HepG2 (cell line): ENCODE results near the gene FCHO2. TPM values are rescaled to one million over a fixed set of nuclear protein-coding genes. Genes with fewer than 3 reads are reported as not detected.

Experiments
- ATAC-seq: fragments of 200-7000 bp; cut with Tn5 transposase; 3 replicates; pipeline ENCODE4 v1.9.1; 2020; ENCODE audit warnings: mild to moderate bottlenecking, moderate library complexity
- BruUV-seq: library from RNA; stranded (reverse); fragments of 400-500 nt; replicated peaks from 2 replicates; lab custom pipeline; 2021; lab: Mats Ljungman, UMichigan
- CTCF ChIA-PET: fragments of 300-600 bp; formaldehyde crosslinking; extraction: SDS; loops from one replicate; lab custom pipeline; 2021; ENCODE audit warnings: low total read pairs, inconsistent platforms, low intra/inter-chr PET ratio; lab: Yijun Ruan, JAX
- POLR2A ChIA-PET: fragments of 350-600 bp; sonication (Branson Sonifier 250); formaldehyde crosslinking; loops from one replicate; lab custom pipeline; 2020; ENCODE audit warnings: antibody characterized with exemption, inconsistent platforms; lab: Yijun Ruan, JAX
- DNase-seq: peaks from one replicate; pipeline ENCODE4 v3.0.0-alpha.2; 2015; ENCODE audit warnings: low spot score
- FAIRE-seq: peaks from 3 replicates; lab custom pipeline; 2011; peaks lifted over from hg19 to GRCh38; lab: Jason Lieb, UNC
- H2AFZ ChIP-seq: one replicate; pipeline ENCODE4 v1.6.1; 2011; ENCODE audit warnings: low read length, inconsistent platforms
- H3K27ac ChIP-seq: fragments of 300-600 bp; 3 replicates; pipeline ENCODE4 v1.8.0; 2011; ENCODE audit warnings: mixed run types, mild to moderate bottlenecking, mixed read lengths, low read length, inconsistent platforms; ENCODE audit not compliant: insufficient read depth; ENCODE audit errors: extremely low read length
- H3K27me3 ChIP-seq, 2 experiments: fragments of 200-600 bp in 1 of 2; 2 replicates in 1 of 2; 3 replicates in 1 of 2; pipeline versions ENCODE4 v1.6.0 to v1.8.0; 2011; ENCODE audit warnings: low read length in 2 of 2, mild to moderate bottlenecking in 2 of 2, moderate library complexity in 2 of 2, inconsistent platforms in 1 of 2; ENCODE audit not compliant: insufficient read depth in 2 of 2, control insufficient read depth in 1 of 2
- H3K36me3 ChIP-seq, 2 experiments: fragments of 200-600 bp in 1 of 2; replicated peaks in 1 of 2; 2 replicates in 1 of 2; 3 replicates in 1 of 2; pipeline versions ENCODE4 v1.5.1 to v1.8.0; 2011; ENCODE audit warnings: low read length in 2 of 2, inconsistent platforms in 1 of 2; ENCODE audit not compliant: insufficient read depth in 2 of 2, control insufficient read depth in 1 of 2
- H3K4me1 ChIP-seq: 2 replicates; pipeline ENCODE4 v1.5.1; 2012; ENCODE audit warnings: low read length, inconsistent platforms; ENCODE audit not compliant: insufficient read depth
- H3K4me2 ChIP-seq: 2 replicates; pipeline ENCODE4 v1.6.0; 2011; ENCODE audit warnings: low read depth, low read length, inconsistent platforms
- H3K4me3 ChIP-seq, 3 experiments: fragments of 200-600 bp in 1 of 3; sonication (generic), shearing (Covaris generic) in 1 of 3; replicated peaks in 1 of 3; 2 replicates each; pipeline ENCODE4 v1.5.1; 2011 to 2016; ENCODE audit warnings: low read length in 3 of 3, inconsistent platforms in 2 of 3, low read depth in 2 of 3, mild to moderate bottlenecking in 2 of 3, control low read depth in 1 of 3, mixed read lengths in 1 of 3; ENCODE audit not compliant: insufficient read depth in 1 of 3
- H3K79me2 ChIP-seq: one replicate; pipeline ENCODE4 v1.6.1; 2011; ENCODE audit warnings: low read length, inconsistent platforms; ENCODE audit not compliant: insufficient read depth
- H3K9ac ChIP-seq: 2 replicates; pipeline ENCODE4 v1.6.0; 2011; ENCODE audit warnings: mild to moderate bottlenecking, low read depth, low read length, inconsistent platforms; ENCODE audit not compliant: insufficient read depth
- H3K9me3 ChIP-seq: 2 replicates; pipeline ENCODE4 v1.5.1; 2012; ENCODE audit warnings: mild to moderate bottlenecking, low read length
- H4K20me1 ChIP-seq: 2 replicates; pipeline ENCODE4 v1.6.0; 2011; ENCODE audit warnings: inconsistent platforms, mild to moderate bottlenecking, low read length, moderate library complexity; ENCODE audit not compliant: insufficient read depth
- FOXP1 ChIP-seq, 2 experiments: fragments of 450-650 bp in 1 of 2; IDR thresholded peaks; 2 replicates each; pipeline ENCODE4 v1.6.1; 2017 to 2018; ENCODE audit warnings: antibody characterized with exemption in 1 of 2
- HINFP ChIP-seq: sonication (generic); formaldehyde crosslinking; IDR thresholded peaks from 2 replicates; pipeline ENCODE4 v1.4.0; 2020; ENCODE audit warnings: low read depth, mild to moderate bottlenecking, missing genetic modification reagents
- MED8 ChIP-seq: sonication (generic); formaldehyde crosslinking; IDR thresholded peaks from 2 replicates; pipeline ENCODE4 v1.8.1; 2023; ENCODE audit warnings: mild to moderate bottlenecking, missing genetic modification reagents; ENCODE audit not compliant: insufficient replicate concordance
- MEIS1 ChIP-seq: sonication (generic); formaldehyde crosslinking; IDR thresholded peaks from 2 replicates; pipeline ENCODE4 v1.9.0; 2021; ENCODE audit warnings: mild to moderate bottlenecking, missing genetic modification reagents, moderate library complexity, borderline replicate concordance
- RELA ChIP-seq: sonication (generic); formaldehyde crosslinking; IDR thresholded peaks from 2 replicates; pipeline ENCODE4 v1.4.0; 2020; ENCODE audit warnings: missing genetic modification reagents
- ZFP36L1 ChIP-seq: sonication (generic); formaldehyde crosslinking; IDR thresholded peaks from 2 replicates; pipeline ENCODE4 v1.8.0; 2022; ENCODE audit warnings: mild to moderate bottlenecking, missing genetic modification reagents, moderate library complexity
- ZNF574 ChIP-seq: sonication (generic); formaldehyde crosslinking; IDR thresholded peaks from 2 replicates; pipeline ENCODE4 v1.4.0; 2020; ENCODE audit warnings: missing genetic modification reagents
- ZNF737 ChIP-seq: sonication (generic); formaldehyde crosslinking; IDR thresholded peaks from 2 replicates; pipeline ENCODE4 v1.5.0; 2020; ENCODE audit warnings: missing genetic modification reagents, mild to moderate bottlenecking, borderline replicate concordance
- ZNF776 ChIP-seq: sonication (generic); formaldehyde crosslinking; IDR thresholded peaks from 2 replicates; pipeline ENCODE4 v1.4.0; 2020; ENCODE audit warnings: mild to moderate bottlenecking, missing genetic modification reagents
- ZSCAN22 ChIP-seq: sonication (generic); formaldehyde crosslinking; IDR thresholded peaks from 2 replicates; pipeline ENCODE4 v1.4.0; 2020; ENCODE audit warnings: mild to moderate bottlenecking, missing genetic modification reagents
- ZZZ3 ChIP-seq: sonication (generic); formaldehyde crosslinking; IDR thresholded peaks from 2 replicates; pipeline ENCODE4 v1.4.0; 2020; ENCODE audit warnings: missing genetic modification reagents, mild to moderate bottlenecking, borderline replicate concordance
- whole genome bisulfite sequencing: methylation state at CpG from one replicate; pipeline ENCODE4 v1.1.6; 2017; ENCODE audit warnings: low lambda C conversion rate; 5-methylcytosine and 5-hydroxymethylcytosine counted together
- in situ Hi-C: cut with HindIII; loops from 2 replicates; pipeline ENCODE4 v1.10.0; 2017; ENCODE audit warnings: low pct_unique_long_range_greater_than_20kb; ENCODE audit not compliant: extremely low pct_ligation_motif_present
- intact Hi-C: fragments of 100-400 bp; cut with micrococcal nuclease; formaldehyde crosslinking; loops from one replicate; pipeline ENCODE4 v1.10.0; 2022; ENCODE audit not compliant: unreplicated experiment
- polyA plus RNA-seq, 8 experiments: library from polyadenylated mRNA; depleted of rRNA in 3 of 8; stranded (reverse) in 7 of 8; unstranded in 1 of 8; fragments of >200 nt; fragmentation: Illumina TruSeq in 4 of 8; extraction: Trizol in 4 of 8; gene quantifications; 2 replicates each; pipeline versions ENCODE4 v1.2.1 to v1.2.3, GENCODE V29; 2011 to 2016; ENCODE audit warnings: low read depth in 4 of 8, missing spikeins in 1 of 8, mixed read lengths in 1 of 8; ENCODE audit not compliant: insufficient read depth in 1 of 8
- total RNA-seq, 5 experiments: library from RNA; depleted of rRNA; stranded (reverse); fragments of >200 nt; fragmentation: Illumina TruSeq; extraction: Trizol; gene quantifications; 2 replicates each; pipeline ENCODE4 v1.2.3, GENCODE V29; 2016; ENCODE audit warnings: low read depth in 1 of 5

FCHO2 gene
- total and polyA plus RNA-seq, 2 of the 13 experiments (the other 11 are each of a cell fraction or from before 2014, with no cell fraction given): 11.6 to 17.3 TPM

- intact Hi-C loops (no loop called here), in situ Hi-C loops (no loop called here)
- Histone ChIP-seq H3K4me3 (no peak overlapping the region), H3K27ac (no peak overlapping the region), H2AFZ (no peak overlapping the region), H3K79me2 (no peaks in the 10 kb centered on the region), H3K9ac (no peak overlapping the region), H3K9me3 (no peaks in the 10 kb centered on the region), H3K4me1 (no peaks in the 10 kb centered on the region), H3K4me2 (no peak overlapping the region), H4K20me1 (no peaks in the 10 kb centered on the region), H3K27me3 (no peaks in the 10 kb centered on the region), H3K36me3 (peaks cover 4 to 16% of the 10 kb centered on the region in 2 experiments; a peak in 3 of 5 replicates)
- 96% methylated on average over 2 of the region's 2 CpGs for WGBS
- no TSS peak for BruUV-seq
- CTCF ChIA-PET: no interaction called here
- POLR2A ChIA-PET: no interaction called here
- ATAC-seq (no peak), FAIRE-seq (no peak), DNase-seq (no peak)
- TF ChIP-seq ZSCAN22 (CRISPR knock-in tag) (no peak), ZNF574 (CRISPR knock-in tag) (no peak), MEIS1 (no peak), RELA (CRISPR knock-in tag) (no peak), ZZZ3 (CRISPR knock-in tag) (no peak), HINFP (CRISPR knock-in tag) (no peak), ZNF776 (CRISPR knock-in tag) (no peak), FOXP1 (IDR thresholded peaks at IDR 0.05) (no peak), FOXP1 (CRISPR knock-in tag; IDR thresholded peaks at IDR 0.05) (no peak), ZFP36L1 (no peak), ZNF737 (CRISPR knock-in tag) (no peak), MED8 (no peak)
Observed at GRCh38 chr5:73032635-73033034, 76.8 kb downstream of the FCHO2 start.
